Fibroblast of lung (primary cell): ENCODE measurements around the gene CACNB4.

Experiments
- CTCF ChIP-seq, 2 donors: IDR thresholded peaks in 1 of 2; conservative IDR thresholded peaks in 1 of 2; 1 replicate in 1 of 2; 2 replicates in 1 of 2; pipeline ENCODE4 v1.5.1; 2011 to 2012; ENCODE audit warnings: low read length in 2 of 2, control low read depth in 1 of 2, inconsistent platforms in 1 of 2, low read depth in 1 of 2, mild to moderate bottlenecking in 1 of 2
- EZH2 ChIP-seq: IDR thresholded peaks from 2 replicates; pipeline ENCODE4 v1.5.1; 2012; ENCODE audit warnings: low read length, control low read depth, mild to moderate bottlenecking; ENCODE audit errors: missing control alignments

- TF ChIP-seq CTCF (conservative IDR thresholded peaks at IDR 0.05 in 1 of 2, IDR thresholded peaks at IDR 0.05 in 1 of 2; ENCODE audit: low read depth in 1 of 2, low read length in 2 of 2) (no peak), EZH2 (no peak)
Measured at GRCh38 chr2:151860613-151861146, 238.2 kb downstream of the CACNB4 start.
